Measurements from ENCODE around the gene TYROBP. TPM values are rescaled to one million over a fixed set of nuclear protein-coding genes. Genes with fewer than 3 reads are reported as not detected.

The TYROBP gene
- total and polyA plus RNA-seq, 2 of the 8 experiments (the other 6 are each of a cell fraction or from before 2014, with no cell fraction given), result 0.18 TPM; not detected in 1

DNA sequence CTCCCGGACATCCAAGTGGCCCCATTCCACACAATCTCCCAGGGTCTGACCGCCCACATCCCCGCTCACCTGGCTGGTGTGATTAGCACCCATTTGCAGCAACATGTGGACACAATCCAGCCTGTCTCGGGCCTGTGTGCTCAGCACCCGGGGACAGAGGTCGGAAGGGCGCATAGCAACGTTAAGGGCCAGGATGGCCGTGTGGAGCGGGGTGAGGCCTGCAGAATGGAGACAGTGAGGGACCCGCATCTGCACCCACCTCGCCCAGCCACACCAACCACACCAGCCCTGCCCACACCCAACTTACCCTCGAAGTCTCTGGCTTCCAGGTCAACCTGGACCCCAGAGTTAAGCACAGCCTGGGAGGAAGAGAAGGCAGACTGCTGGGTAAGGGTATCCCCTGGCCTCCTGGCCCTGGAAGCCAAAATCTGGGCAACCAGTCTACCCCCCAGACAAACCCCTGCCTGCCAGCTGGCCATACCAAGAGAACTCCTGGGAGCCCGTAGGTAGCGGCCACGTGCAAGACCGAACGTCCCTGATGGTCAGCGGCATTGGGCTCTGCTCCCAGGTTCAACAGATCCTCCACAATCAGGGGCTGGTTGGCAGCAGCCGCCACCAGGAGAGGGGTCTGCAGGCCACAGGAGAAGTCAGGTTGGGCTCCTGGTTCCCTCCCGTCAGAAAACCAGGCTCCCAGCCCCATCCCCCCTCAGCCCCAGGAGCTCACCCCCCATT is 12.0 kb downstream of the TYROBP start (continued):
- TF ChIP-seq, protein P1, sequence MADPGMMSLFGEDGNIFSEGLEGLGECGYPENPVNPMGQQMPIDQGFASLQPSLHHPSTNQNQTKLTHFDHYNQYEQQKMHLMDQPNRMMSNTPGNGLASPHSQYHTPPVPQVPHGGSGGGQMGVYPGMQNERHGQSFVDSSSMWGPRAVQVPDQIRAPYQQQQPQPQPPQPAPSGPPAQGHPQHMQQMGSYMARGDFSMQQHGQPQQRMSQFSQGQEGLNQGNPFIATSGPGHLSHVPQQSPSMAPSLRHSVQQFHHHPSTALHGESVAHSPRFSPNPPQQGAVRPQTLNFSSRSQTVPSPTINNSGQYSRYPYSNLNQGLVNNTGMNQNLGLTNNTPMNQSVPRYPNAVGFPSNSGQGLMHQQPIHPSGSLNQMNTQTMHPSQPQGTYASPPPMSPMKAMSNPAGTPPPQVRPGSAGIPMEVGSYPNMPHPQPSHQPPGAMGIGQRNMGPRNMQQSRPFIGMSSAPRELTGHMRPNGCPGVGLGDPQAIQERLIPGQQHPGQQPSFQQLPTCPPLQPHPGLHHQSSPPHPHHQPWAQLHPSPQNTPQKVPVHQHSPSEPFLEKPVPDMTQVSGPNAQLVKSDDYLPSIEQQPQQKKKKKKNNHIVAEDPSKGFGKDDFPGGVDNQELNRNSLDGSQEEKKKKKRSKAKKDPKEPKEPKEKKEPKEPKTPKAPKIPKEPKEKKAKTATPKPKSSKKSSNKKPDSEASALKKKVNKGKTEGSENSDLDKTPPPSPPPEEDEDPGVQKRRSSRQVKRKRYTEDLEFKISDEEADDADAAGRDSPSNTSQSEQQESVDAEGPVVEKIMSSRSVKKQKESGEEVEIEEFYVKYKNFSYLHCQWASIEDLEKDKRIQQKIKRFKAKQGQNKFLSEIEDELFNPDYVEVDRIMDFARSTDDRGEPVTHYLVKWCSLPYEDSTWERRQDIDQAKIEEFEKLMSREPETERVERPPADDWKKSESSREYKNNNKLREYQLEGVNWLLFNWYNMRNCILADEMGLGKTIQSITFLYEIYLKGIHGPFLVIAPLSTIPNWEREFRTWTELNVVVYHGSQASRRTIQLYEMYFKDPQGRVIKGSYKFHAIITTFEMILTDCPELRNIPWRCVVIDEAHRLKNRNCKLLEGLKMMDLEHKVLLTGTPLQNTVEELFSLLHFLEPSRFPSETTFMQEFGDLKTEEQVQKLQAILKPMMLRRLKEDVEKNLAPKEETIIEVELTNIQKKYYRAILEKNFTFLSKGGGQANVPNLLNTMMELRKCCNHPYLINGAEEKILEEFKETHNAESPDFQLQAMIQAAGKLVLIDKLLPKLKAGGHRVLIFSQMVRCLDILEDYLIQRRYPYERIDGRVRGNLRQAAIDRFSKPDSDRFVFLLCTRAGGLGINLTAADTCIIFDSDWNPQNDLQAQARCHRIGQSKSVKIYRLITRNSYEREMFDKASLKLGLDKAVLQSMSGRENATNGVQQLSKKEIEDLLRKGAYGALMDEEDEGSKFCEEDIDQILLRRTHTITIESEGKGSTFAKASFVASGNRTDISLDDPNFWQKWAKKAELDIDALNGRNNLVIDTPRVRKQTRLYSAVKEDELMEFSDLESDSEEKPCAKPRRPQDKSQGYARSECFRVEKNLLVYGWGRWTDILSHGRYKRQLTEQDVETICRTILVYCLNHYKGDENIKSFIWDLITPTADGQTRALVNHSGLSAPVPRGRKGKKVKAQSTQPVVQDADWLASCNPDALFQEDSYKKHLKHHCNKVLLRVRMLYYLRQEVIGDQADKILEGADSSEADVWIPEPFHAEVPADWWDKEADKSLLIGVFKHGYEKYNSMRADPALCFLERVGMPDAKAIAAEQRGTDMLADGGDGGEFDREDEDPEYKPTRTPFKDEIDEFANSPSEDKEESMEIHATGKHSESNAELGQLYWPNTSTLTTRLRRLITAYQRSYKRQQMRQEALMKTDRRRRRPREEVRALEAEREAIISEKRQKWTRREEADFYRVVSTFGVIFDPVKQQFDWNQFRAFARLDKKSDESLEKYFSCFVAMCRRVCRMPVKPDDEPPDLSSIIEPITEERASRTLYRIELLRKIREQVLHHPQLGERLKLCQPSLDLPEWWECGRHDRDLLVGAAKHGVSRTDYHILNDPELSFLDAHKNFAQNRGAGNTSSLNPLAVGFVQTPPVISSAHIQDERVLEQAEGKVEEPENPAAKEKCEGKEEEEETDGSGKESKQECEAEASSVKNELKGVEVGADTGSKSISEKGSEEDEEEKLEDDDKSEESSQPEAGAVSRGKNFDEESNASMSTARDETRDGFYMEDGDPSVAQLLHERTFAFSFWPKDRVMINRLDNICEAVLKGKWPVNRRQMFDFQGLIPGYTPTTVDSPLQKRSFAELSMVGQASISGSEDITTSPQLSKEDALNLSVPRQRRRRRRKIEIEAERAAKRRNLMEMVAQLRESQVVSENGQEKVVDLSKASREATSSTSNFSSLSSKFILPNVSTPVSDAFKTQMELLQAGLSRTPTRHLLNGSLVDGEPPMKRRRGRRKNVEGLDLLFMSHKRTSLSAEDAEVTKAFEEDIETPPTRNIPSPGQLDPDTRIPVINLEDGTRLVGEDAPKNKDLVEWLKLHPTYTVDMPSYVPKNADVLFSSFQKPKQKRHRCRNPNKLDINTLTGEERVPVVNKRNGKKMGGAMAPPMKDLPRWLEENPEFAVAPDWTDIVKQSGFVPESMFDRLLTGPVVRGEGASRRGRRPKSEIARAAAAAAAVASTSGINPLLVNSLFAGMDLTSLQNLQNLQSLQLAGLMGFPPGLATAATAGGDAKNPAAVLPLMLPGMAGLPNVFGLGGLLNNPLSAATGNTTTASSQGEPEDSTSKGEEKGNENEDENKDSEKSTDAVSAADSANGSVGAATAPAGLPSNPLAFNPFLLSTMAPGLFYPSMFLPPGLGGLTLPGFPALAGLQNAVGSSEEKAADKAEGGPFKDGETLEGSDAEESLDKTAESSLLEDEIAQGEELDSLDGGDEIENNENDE (IDR thresholded peaks at IDR 0.05; ENCODE audit: insufficient replicate concordance, low read length), result no peak
- no peak for TF ChIP-seq MAFK (IDR thresholded peaks at IDR 0.05; ENCODE audit: low read depth, low read length)
- no peak for TF ChIP-seq JUN (IDR thresholded peaks at IDR 0.05; ENCODE audit: low read depth, low read length)
- TF ChIP-seq, protein P2, sequence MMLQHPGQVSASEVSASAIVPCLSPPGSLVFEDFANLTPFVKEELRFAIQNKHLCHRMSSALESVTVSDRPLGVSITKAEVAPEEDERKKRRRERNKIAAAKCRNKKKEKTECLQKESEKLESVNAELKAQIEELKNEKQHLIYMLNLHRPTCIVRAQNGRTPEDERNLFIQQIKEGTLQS (IDR thresholded peaks at IDR 0.05; ENCODE audit: insufficient read depth, low read depth, low read length), result no peak
- no peak for TF ChIP-seq CREB1 (IDR thresholded peaks at IDR 0.05)
- no peak for TF ChIP-seq KDM1A (IDR thresholded peaks at IDR 0.05; ENCODE audit: borderline replicate concordance, low read length)
- no peak for TF ChIP-seq SP4 (IDR thresholded peaks at IDR 0.05; ENCODE audit: low read length)

Data from H1 (cell line).